ENCODE results near the gene ADCK1. TPM values are rescaled to one million over a fixed set of nuclear protein-coding genes. Genes with fewer than 3 reads are reported as not detected.
"Not testable (repeated sequence)": the region's sequence is repeated elsewhere in the genome, so short reads cannot be mapped to it uniquely, and the experiment has no call there.

ADCK1 gene
- total and polyA plus RNA-seq, 3 donors from 2014 or later: 7.5 to 14.3 (median 12.3) TPM

DNA sequence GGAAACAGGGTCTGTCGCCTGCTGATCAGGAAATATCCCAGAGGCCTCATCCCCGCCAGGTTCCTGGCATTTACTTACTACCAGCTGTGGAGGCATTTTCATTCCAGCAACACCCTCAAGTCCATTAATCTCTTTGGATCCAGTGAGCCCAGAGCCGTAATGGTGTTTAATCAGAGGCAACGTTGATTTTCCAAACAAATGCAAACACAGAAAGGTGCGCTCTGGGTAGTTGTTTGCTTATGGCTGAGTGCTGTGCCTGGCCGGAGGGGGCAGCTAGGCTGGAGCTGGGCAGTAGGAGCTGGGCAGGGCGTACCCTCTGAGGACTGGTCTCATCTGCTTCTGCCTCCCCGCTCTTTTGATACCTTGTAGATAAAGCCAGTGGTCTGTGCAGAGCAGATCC lies 110.6 kb downstream of the ADCK1 start:
- intact Hi-C loops (cut with DNase I; ENCODE audit: low total_unique reads): no loop called here
- Histone ChIP-seq H3K9me3 (no peaks in the 10 kb centered on the region), H3K27me3 (no peaks in the 10 kb centered on the region), H3K4me1 (no peaks in the 10 kb centered on the region), H3K36me3 (ENCODE audit: low read depth, missing control alignments) (no peaks in the 10 kb centered on the region), H3K27ac (no peak overlapping the region), H3K4me3 (no peak overlapping the region)
- 80 to 96% methylated on average over 6 to 8 of the region's 8 CpGs for WGBS, 2 donors
- no peak for DNase-seq
- TF ChIP-seq POLR2A (IDR thresholded peaks at IDR 0.05): no peak
- TF ChIP-seq, protein P1, sequence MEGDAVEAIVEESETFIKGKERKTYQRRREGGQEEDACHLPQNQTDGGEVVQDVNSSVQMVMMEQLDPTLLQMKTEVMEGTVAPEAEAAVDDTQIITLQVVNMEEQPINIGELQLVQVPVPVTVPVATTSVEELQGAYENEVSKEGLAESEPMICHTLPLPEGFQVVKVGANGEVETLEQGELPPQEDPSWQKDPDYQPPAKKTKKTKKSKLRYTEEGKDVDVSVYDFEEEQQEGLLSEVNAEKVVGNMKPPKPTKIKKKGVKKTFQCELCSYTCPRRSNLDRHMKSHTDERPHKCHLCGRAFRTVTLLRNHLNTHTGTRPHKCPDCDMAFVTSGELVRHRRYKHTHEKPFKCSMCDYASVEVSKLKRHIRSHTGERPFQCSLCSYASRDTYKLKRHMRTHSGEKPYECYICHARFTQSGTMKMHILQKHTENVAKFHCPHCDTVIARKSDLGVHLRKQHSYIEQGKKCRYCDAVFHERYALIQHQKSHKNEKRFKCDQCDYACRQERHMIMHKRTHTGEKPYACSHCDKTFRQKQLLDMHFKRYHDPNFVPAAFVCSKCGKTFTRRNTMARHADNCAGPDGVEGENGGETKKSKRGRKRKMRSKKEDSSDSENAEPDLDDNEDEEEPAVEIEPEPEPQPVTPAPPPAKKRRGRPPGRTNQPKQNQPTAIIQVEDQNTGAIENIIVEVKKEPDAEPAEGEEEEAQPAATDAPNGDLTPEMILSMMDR (IDR thresholded peaks at IDR 0.05): no peak

DNA sequence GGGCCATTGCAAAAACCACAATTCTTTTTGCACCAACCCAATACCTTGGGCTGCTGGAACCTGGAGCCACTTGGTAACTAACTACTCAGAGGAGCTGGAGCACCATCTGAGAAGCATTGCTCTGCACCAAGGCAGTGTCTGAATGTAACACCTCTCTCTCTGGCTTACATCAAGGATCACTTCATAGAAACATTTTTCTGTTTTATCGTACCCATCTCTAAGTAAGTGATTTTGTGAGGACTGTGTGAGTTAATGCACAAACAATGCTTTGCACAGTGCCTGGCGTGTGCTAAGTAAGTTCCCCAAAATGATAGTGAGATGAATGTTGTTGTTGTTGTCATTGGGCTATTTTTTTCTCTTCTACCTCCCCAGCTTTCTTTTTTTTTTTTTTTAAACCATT lies 111.4 kb downstream of the ADCK1 start:
- 86 to 98% methylated on average over 2 of the region's 2 CpGs for WGBS, 2 donors
- intact Hi-C loops (cut with DNase I; ENCODE audit: low total_unique reads): no loop called here
- no peaks in the 10 kb centered on the region for H3K36me3 ChIP-seq (ENCODE audit: low read depth, missing control alignments)

DNA sequence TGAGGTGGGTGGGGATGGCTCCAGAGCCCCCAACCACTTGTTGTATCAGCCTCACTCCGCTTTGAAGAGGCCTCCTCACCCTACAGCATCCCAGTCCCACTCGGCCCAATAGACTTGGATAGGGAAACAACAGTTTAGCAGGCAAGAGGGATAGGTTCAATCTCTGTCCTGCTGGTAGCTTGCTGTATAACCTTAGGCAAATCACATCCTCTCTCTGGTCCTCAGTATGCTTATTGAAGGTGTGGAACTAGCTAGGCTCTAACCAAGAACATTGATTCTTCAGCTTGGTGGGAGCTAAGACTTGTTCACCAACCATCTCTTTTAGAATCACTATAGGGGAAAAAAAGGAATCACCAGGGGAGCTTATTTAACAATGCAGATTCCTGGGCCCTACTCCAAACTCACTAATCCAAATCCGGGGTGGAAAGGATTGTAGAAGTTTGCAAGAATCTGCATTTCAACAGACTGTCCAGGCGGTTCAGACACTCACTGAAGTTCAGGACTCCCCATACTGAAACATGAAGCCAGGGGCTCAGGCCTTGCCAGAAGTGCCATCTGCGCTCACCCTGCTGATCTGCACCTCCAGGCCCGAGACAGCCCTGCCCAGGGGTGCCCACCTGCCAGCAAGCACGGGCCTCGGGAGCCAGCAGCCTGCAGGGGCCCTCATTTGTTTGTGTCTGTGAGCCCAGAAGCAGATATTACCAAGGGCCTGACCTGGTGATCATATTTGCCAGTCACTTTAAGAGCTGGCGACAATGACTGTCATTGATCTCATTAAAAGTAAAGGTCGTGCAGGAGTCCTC lies 113.0 kb downstream of the ADCK1 start:
- TF ChIP-seq, protein P1 (IDR thresholded peaks at IDR 0.05): no peak
- no peak for TF ChIP-seq POLR2A (IDR thresholded peaks at IDR 0.05)
- H3K4me3 ChIP-seq: no peak overlapping the region
- H3K36me3 ChIP-seq (ENCODE audit: low read depth, missing control alignments): no peaks in the 10 kb centered on the region
- no peaks in the 10 kb centered on the region for H3K9me3 ChIP-seq
- intact Hi-C loops (cut with DNase I; ENCODE audit: low total_unique reads): no loop called here
- 80 to 91% methylated on average over 6 to 10 of the region's 10 CpGs for WGBS, 2 donors
- H3K4me1 ChIP-seq: no peaks in the 10 kb centered on the region
- no peaks in the 10 kb centered on the region for H3K27me3 ChIP-seq
- no peak for DNase-seq
- no peak overlapping the region for H3K27ac ChIP-seq

More for the DNA sequence above, 111.4 kb downstream of the ADCK1 start:
- Histone ChIP-seq H3K4me1 (no peaks in the 10 kb centered on the region), H3K27me3 (no peaks in the 10 kb centered on the region), H3K9me3 (no peaks in the 10 kb centered on the region), H3K4me3 (no peak overlapping the region), H3K27ac (no peak overlapping the region)
- no peak for DNase-seq
- no peak for TF ChIP-seq POLR2A (IDR thresholded peaks at IDR 0.05)
- TF ChIP-seq, protein P1 (IDR thresholded peaks at IDR 0.05): no peak

DNA sequence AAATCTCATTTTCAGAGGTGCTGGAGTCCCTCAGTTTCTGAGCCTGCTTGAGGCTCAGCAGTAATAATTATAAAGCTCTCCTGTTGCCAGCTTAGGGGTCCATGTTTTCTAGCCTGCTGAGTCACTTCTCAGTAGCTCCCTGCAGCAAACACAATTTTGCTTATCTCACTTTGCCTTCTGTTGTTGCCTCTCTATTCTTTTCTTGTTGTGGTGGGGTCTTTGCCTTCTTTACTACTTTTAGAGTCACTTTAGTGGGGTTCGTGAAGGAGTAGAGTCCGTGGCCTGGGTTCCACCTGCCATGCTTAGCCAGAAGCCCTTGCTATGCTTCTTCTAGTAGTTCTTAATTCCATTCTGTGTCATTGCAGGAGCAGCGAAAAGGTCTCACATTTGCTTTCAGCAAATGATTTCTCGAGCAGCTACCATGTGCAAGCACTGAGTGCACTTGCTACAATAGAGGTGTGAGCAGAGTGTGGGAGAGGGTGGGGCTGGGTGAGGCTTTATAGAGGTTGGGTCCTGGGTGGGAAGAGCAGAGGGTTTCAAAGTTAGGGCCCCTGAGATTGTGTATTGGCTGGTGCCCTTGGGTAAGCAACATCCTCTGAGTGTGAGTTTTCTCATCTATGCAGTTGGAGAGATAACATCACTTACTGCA lies 114.3 kb downstream of the ADCK1 start:
- WGBS, 2 donors: 92 to 97% methylated on average over 4 of the region's 4 CpGs
- TF ChIP-seq POLR2A (IDR thresholded peaks at IDR 0.05): no peak
- TF ChIP-seq, protein P1 (IDR thresholded peaks at IDR 0.05): no peak
- Histone ChIP-seq H3K27ac (no peak overlapping the region), H3K27me3 (no peaks in the 10 kb centered on the region), H3K4me3 (no peak overlapping the region), H3K4me1 (no peaks in the 10 kb centered on the region), H3K36me3 (ENCODE audit: low read depth, missing control alignments) (no peaks in the 10 kb centered on the region), H3K9me3 (no peaks in the 10 kb centered on the region)
- intact Hi-C loops (cut with DNase I; ENCODE audit: low total_unique reads): no loop called here
- no peak for DNase-seq

DNA sequence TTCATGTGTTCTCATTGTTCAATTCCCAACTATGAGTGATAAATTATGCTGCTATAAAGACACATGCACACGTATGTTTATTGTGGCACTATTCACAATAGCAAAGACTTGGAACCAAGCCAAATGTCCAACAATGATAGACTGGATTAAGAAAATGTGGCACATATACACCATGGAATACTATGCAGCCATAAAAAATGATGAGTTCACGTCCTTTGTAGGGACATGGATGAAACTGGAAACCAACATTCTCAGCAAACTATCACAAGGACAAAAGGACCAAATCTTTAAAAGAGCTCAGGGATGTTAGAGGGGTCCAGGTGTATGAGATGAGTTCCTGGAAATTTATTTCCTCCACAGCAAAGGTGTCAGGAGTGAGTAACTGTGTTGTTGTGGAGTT lies 115.5 kb downstream of the ADCK1 start:
- H3K27ac ChIP-seq; intact Hi-C loops (cut with DNase I; ENCODE audit: low total_unique reads); H3K4me3 ChIP-seq; H3K27me3 ChIP-seq; H3K36me3 ChIP-seq (ENCODE audit: low read depth, missing control alignments); DNase-seq; H3K9me3 ChIP-seq; H3K4me1 ChIP-seq: not testable (repeated sequence)
- WGBS, 2 donors: 90 to 100% methylated on average over 1 to 2 of the region's 2 CpGs
